Measurements from ENCODE around the gene SPATS2L.

Gene SPATS2L

GRCh38 chr2:200275295-200276013, 31.0 kb upstream of the SPATS2L start:
- H3K9me3 Mint-ChIP-seq, result no peaks in the 10 kb centered on the region
- H3K4me3 Mint-ChIP-seq, result no peak overlapping the region
- peaks cover 5% of the 10 kb centered on the region for H3K27me3 Mint-ChIP-seq
- H3K4me1 Mint-ChIP-seq, result no peaks in the 10 kb centered on the region
- ATAC-seq (no peak), DNase-seq (no peak)
- H3K27ac Mint-ChIP-seq, result no peak overlapping the region
- H3K36me3 Mint-ChIP-seq (ENCODE audit: low read depth), result no peaks in the 10 kb centered on the region

GRCh38 chr2:200276472-200276871, 30.0 kb upstream of the SPATS2L start:
- H3K27me3 Mint-ChIP-seq, result peaks cover 5% of the 10 kb centered on the region
- H3K36me3 Mint-ChIP-seq (ENCODE audit: low read depth), result no peaks in the 10 kb centered on the region
- H3K27ac Mint-ChIP-seq, result no peak overlapping the region
- DNase-seq (no peak), ATAC-seq (no peak)
- H3K4me1 Mint-ChIP-seq, result no peaks in the 10 kb centered on the region
- no peaks in the 10 kb centered on the region for H3K9me3 Mint-ChIP-seq
- no peak overlapping the region for H3K4me3 Mint-ChIP-seq

GRCh38 chr2:200278694-200279316, 27.7 kb upstream of the SPATS2L start:
- ATAC-seq (no peak), DNase-seq (no peak)
- Mint-ChIP-seq H3K27me3 (peaks cover 22% of the 10 kb centered on the region), H3K4me1 (no peaks in the 10 kb centered on the region), H3K27ac (no peak overlapping the region), H3K4me3 (no peak overlapping the region), H3K9me3 (no peaks in the 10 kb centered on the region), H3K36me3 (ENCODE audit: low read depth) (no peaks in the 10 kb centered on the region)

GRCh38 chr2:200279857-200280256, 26.6 kb upstream of the SPATS2L start:
- no peak for DNase-seq
- H3K4me3 Mint-ChIP-seq, result no peak overlapping the region
- H3K4me1 Mint-ChIP-seq, result no peaks in the 10 kb centered on the region
- ATAC-seq, result no peak
- no peaks in the 10 kb centered on the region for H3K9me3 Mint-ChIP-seq
- H3K27me3 Mint-ChIP-seq, result peaks cover 24% of the 10 kb centered on the region
- H3K36me3 Mint-ChIP-seq (ENCODE audit: low read depth), result no peaks in the 10 kb centered on the region
- H3K27ac Mint-ChIP-seq, result no peak overlapping the region

- peaks cover 4% of the 10 kb centered on the region for H3K9me3 Mint-ChIP-seq
- H3K27me3 Mint-ChIP-seq, result peaks cover 28% of the 10 kb centered on the region
- H3K4me3 Mint-ChIP-seq, result no peak overlapping the region
- no peaks in the 10 kb centered on the region for H3K4me1 Mint-ChIP-seq
- DNase-seq, result no peak
- H3K27ac Mint-ChIP-seq, result no peak overlapping the region
- ATAC-seq, result no peak
- H3K36me3 Mint-ChIP-seq (ENCODE audit: low read depth), result no peaks in the 10 kb centered on the region
Measured at GRCh38 chr2:200286578-200286977, 19.9 kb upstream of the SPATS2L start.

- Mint-ChIP-seq H3K27me3 (peaks cover 11% of the 10 kb centered on the region), H3K36me3 (ENCODE audit: low read depth) (no peaks in the 10 kb centered on the region), H3K4me1 (no peaks in the 10 kb centered on the region), H3K27ac (no peak overlapping the region), H3K9me3 (peaks cover 4% of the 10 kb centered on the region), H3K4me3 (no peak overlapping the region)
- DNase-seq, result no peak
- no peak for ATAC-seq
Measured at GRCh38 chr2:200288670-200289429, 17.6 kb upstream of the SPATS2L start.

GRCh38 chr2:200296118-200296517, 10.4 kb upstream of the SPATS2L start:
- no peak for DNase-seq
- Mint-ChIP-seq H3K9me3 (no peaks in the 10 kb centered on the region), H3K36me3 (ENCODE audit: low read depth) (no peaks in the 10 kb centered on the region), H3K27me3 (no peaks in the 10 kb centered on the region), H3K27ac (no peak overlapping the region), H3K4me3 (no peak overlapping the region), H3K4me1 (no peaks in the 10 kb centered on the region)
- ATAC-seq, result no peak

- no peak for DNase-seq
- no peak for ATAC-seq
- Mint-ChIP-seq H3K4me1 (no peaks in the 10 kb centered on the region), H3K9me3 (no peaks in the 10 kb centered on the region), H3K4me3 (no peak overlapping the region), H3K27ac (no peak overlapping the region), H3K27me3 (no peaks in the 10 kb centered on the region), H3K36me3 (ENCODE audit: low read depth) (no peaks in the 10 kb centered on the region)
Measured at GRCh38 chr2:200297100-200297499, 9.4 kb upstream of the SPATS2L start.

- Mint-ChIP-seq H3K4me3 (no peak overlapping the region), H3K36me3 (ENCODE audit: low read depth) (no peaks in the 10 kb centered on the region), H3K4me1 (no peaks in the 10 kb centered on the region), H3K9me3 (no peaks in the 10 kb centered on the region), H3K27ac (no peak overlapping the region), H3K27me3 (peaks cover 6% of the 10 kb centered on the region)
- DNase-seq (no peak), ATAC-seq (no peak)
Measured at GRCh38 chr2:200297989-200298388, 8.5 kb upstream of the SPATS2L start.

- no peaks in the 10 kb centered on the region for H3K4me1 Mint-ChIP-seq
- H3K9me3 Mint-ChIP-seq, result no peaks in the 10 kb centered on the region
- H3K36me3 Mint-ChIP-seq (ENCODE audit: low read depth), result no peaks in the 10 kb centered on the region
- no peak for ATAC-seq
- no peak overlapping the region for H3K27ac Mint-ChIP-seq
- peaks cover 6% of the 10 kb centered on the region for H3K27me3 Mint-ChIP-seq
- H3K4me3 Mint-ChIP-seq, result no peak overlapping the region
- DNase-seq, result no peak
Measured at GRCh38 chr2:200298816-200299215, 7.7 kb upstream of the SPATS2L start.

GRCh38 chr2:200300065-200300464, 6.4 kb upstream of the SPATS2L start:
- DNase-seq (no peak), ATAC-seq (no peak)
- Mint-ChIP-seq H3K27me3 (peaks cover 6% of the 10 kb centered on the region), H3K36me3 (ENCODE audit: low read depth) (no peaks in the 10 kb centered on the region), H3K4me1 (no peaks in the 10 kb centered on the region), H3K27ac (no peak overlapping the region), H3K4me3 (no peak overlapping the region), H3K9me3 (no peaks in the 10 kb centered on the region)

- ATAC-seq (no peak), DNase-seq (no peak)
- Mint-ChIP-seq H3K27me3 (peaks cover 7% of the 10 kb centered on the region), H3K4me3 (no peak overlapping the region), H3K4me1 (peaks cover 2% of the 10 kb centered on the region), H3K36me3 (ENCODE audit: low read depth) (no peaks in the 10 kb centered on the region), H3K9me3 (no peaks in the 10 kb centered on the region), H3K27ac (no peak overlapping the region)
Measured at GRCh38 chr2:200300638-200301314, 5.7 kb upstream of the SPATS2L start.

- Mint-ChIP-seq H3K4me3 (no peak overlapping the region), H3K27me3 (peaks cover 14% of the 10 kb centered on the region), H3K4me1 (peaks cover 9% of the 10 kb centered on the region), H3K9me3 (no peaks in the 10 kb centered on the region), H3K27ac (no peak overlapping the region), H3K36me3 (ENCODE audit: low read depth) (no peaks in the 10 kb centered on the region)
- no peak for DNase-seq
- no peak for ATAC-seq
Measured at GRCh38 chr2:200301953-200302858, 4.3 kb upstream of the SPATS2L start.
